H1 (cell line): ENCODE measurements around the gene ZNF584. TPM values are rescaled to one million over a fixed set of nuclear protein-coding genes. Genes with fewer than 3 reads are reported as not detected.

Experiments used
- CTCF ChIA-PET: fragments of 300-600 bp; sonication (Branson Sonifier 250); formaldehyde crosslinking; loops from one replicate; lab custom pipeline; 2021; ENCODE audit not compliant: partially characterized antibody; lab: Charles Lee
- POLR2A ChIA-PET: fragments of 300-600 bp; sonication (Branson Sonifier 250); formaldehyde crosslinking; loops from one replicate; lab custom pipeline; 2021; ENCODE audit warnings: inconsistent platforms; ENCODE audit not compliant: partially characterized antibody; lab: Charles Lee
- DNase-seq, 2 experiments: peaks; one replicate each; pipeline versions ENCODE4 v3.0.0 to v3.0.0-alpha.2; 2010 to 2022; ENCODE audit warnings: low spot score in 2 of 2, low read depth in 1 of 2, mixed read lengths in 1 of 2
- FAIRE-seq: peaks from 2 replicates; lab custom pipeline; 2011; peaks lifted over from hg19 to GRCh38; lab: Jason Lieb, UNC
- H2AFZ ChIP-seq: 2 replicates; pipeline ENCODE4 v1.8.1; 2012; ENCODE audit warnings: low read length, inconsistent platforms
- H2AK5ac ChIP-seq: 2 replicates; pipeline ENCODE4 v1.6.1; 2013; ENCODE audit warnings: low read depth, low read length
- H2BK120ac ChIP-seq: replicated peaks from 2 replicates; pipeline ENCODE3; 2013; ENCODE audit warnings: low read depth, low read length, inconsistent platforms
- H2BK12ac ChIP-seq: 2 replicates; pipeline ENCODE4 v1.6.1; 2013; ENCODE audit warnings: low read depth, low read length
- H2BK15ac ChIP-seq: 2 replicates; pipeline ENCODE4 v1.6.1; 2013; ENCODE audit warnings: low read length
- H2BK20ac ChIP-seq: 2 replicates; pipeline ENCODE4 v1.6.1; 2013; ENCODE audit warnings: low read length
- H2BK5ac ChIP-seq: 2 replicates; pipeline ENCODE4 v1.6.1; 2013; ENCODE audit warnings: low read depth, low read length
- H3K14ac ChIP-seq: 2 replicates; pipeline ENCODE4 v1.6.1; 2013; ENCODE audit warnings: inconsistent platforms; ENCODE audit not compliant: insufficient read length
- H3K18ac ChIP-seq: 2 replicates; pipeline ENCODE4 v1.6.1; 2013; ENCODE audit warnings: low read length; ENCODE audit errors: extremely low read depth
- H3K23ac ChIP-seq: 2 replicates; pipeline ENCODE4 v1.6.1; 2013; ENCODE audit warnings: inconsistent platforms; ENCODE audit not compliant: insufficient read length
- H3K23me2 ChIP-seq: 2 replicates; pipeline ENCODE4 v1.6.1; 2013; ENCODE audit warnings: low read depth, low read length
- H3K27ac ChIP-seq: 2 replicates; pipeline ENCODE4 v1.6.1; 2011; ENCODE audit warnings: low read depth, low read length, inconsistent platforms
- H3K27me3 ChIP-seq, 4 experiments: replicated peaks in 1 of 4; 1 replicate in 1 of 4; 2 replicates in 3 of 4; pipeline versions ENCODE4 v1.6.1 to v1.8.1; 2011 to 2013; ENCODE audit warnings: low read length in 3 of 4, mild to moderate bottlenecking in 3 of 4, inconsistent platforms in 2 of 4, mixed read lengths in 2 of 4, moderate library complexity in 1 of 4; ENCODE audit not compliant: control insufficient read depth in 3 of 4, insufficient read depth in 3 of 4; ENCODE audit errors: extremely low read depth in 1 of 4
- H3K36me3 ChIP-seq, 4 experiments: 2 replicates each; pipeline versions ENCODE4 v1.6.1 to v1.8.1; 2011 to 2013; ENCODE audit warnings: mild to moderate bottlenecking in 4 of 4, low read length in 3 of 4, moderate library complexity in 2 of 4, control low read depth in 1 of 4, inconsistent platforms in 1 of 4; ENCODE audit not compliant: insufficient read depth in 4 of 4, control insufficient read depth in 2 of 4
- H3K4ac ChIP-seq: replicated peaks from 2 replicates; pipeline ENCODE3; 2013; ENCODE audit warnings: low read length, low read depth, mixed read lengths, inconsistent platforms; ENCODE audit not compliant: insufficient read length
- H3K4me1 ChIP-seq, 4 experiments: replicated peaks in 1 of 4; 1 replicate in 1 of 4; 2 replicates in 3 of 4; pipeline versions ENCODE4 v1.6.1 to v1.8.1; 2011 to 2013; ENCODE audit warnings: low read length in 3 of 4, inconsistent platforms in 2 of 4, mixed read lengths in 1 of 4; ENCODE audit not compliant: insufficient read depth in 4 of 4, control insufficient read depth in 3 of 4
- H3K4me2 ChIP-seq, 2 experiments: 2 replicates each; pipeline versions ENCODE4 v1.6.1 to v1.8.1; 2011 to 2013; ENCODE audit warnings: low read depth in 2 of 2, low read length in 2 of 2, control low read depth in 1 of 2, inconsistent platforms in 1 of 2, mild to moderate bottlenecking in 1 of 2; ENCODE audit not compliant: insufficient read depth in 1 of 2
- H3K4me3 ChIP-seq, 4 experiments: fragments of 200-600, 300-600 bp in 1 of 4; sonication (generic), shearing (Covaris generic), sonication (Bioruptor Twin) in 1 of 4; 2 replicates each; pipeline versions ENCODE4 v1.5.1 to v1.8.1; 2011 to 2016; ENCODE audit warnings: low read length in 4 of 4, low read depth in 3 of 4, control low read depth in 2 of 4, inconsistent platforms in 2 of 4, mild to moderate bottlenecking in 2 of 4, mixed read lengths in 1 of 4, moderate library complexity in 1 of 4; ENCODE audit not compliant: insufficient read depth in 2 of 4; ENCODE audit errors: extremely low read depth in 1 of 4
- H3K56ac ChIP-seq: replicated peaks from 2 replicates; pipeline ENCODE3; 2013; ENCODE audit warnings: low read depth, mild to moderate bottlenecking, mixed read lengths, low read length, inconsistent platforms; ENCODE audit not compliant: insufficient read length
- H3K79me1 ChIP-seq: 2 replicates; pipeline ENCODE4 v1.6.1; 2013; ENCODE audit warnings: low read depth, low read length, control low read depth
- H3K79me2 ChIP-seq, 2 experiments: 2 replicates each; pipeline versions ENCODE4 v1.6.1 to v1.8.1; 2012 to 2013; ENCODE audit warnings: low read length in 2 of 2, mild to moderate bottlenecking in 2 of 2, inconsistent platforms in 1 of 2; ENCODE audit not compliant: insufficient read depth in 2 of 2, control insufficient read depth in 1 of 2
- H3K9ac ChIP-seq, 4 experiments: replicated peaks in 1 of 4; 1 replicate in 1 of 4; 2 replicates in 3 of 4; pipeline versions ENCODE4 v1.6.1 to v1.8.1; 2011 to 2013; ENCODE audit warnings: low read depth in 3 of 4, low read length in 3 of 4, control low read depth in 2 of 4, mild to moderate bottlenecking in 2 of 4, moderate library complexity in 2 of 4, inconsistent platforms in 1 of 4; ENCODE audit errors: extremely low read depth in 1 of 4
- H3K9me3 ChIP-seq, 2 experiments: 2 replicates each; pipeline versions ENCODE4 v1.6.1 to v1.8.1; 2012 to 2013; ENCODE audit warnings: mild to moderate bottlenecking in 2 of 2, moderate library complexity in 2 of 2, control low read depth in 1 of 2, inconsistent platforms in 1 of 2, low read depth in 1 of 2, low read length in 1 of 2, mixed read lengths in 1 of 2; ENCODE audit not compliant: insufficient read depth in 2 of 2
- H4K20me1 ChIP-seq, 2 experiments: replicated peaks in 1 of 2; 2 replicates each; pipeline versions ENCODE3 to v1.8.1; 2011 to 2013; ENCODE audit warnings: inconsistent platforms in 2 of 2, low read length in 2 of 2, mild to moderate bottlenecking in 1 of 2; ENCODE audit not compliant: insufficient read depth in 2 of 2, control insufficient read depth in 1 of 2
- H4K5ac ChIP-seq: 2 replicates; pipeline ENCODE4 v1.6.1; 2013; ENCODE audit warnings: low read length, low read depth, mixed read lengths, inconsistent platforms; ENCODE audit not compliant: insufficient read length
- H4K8ac ChIP-seq: 2 replicates; pipeline ENCODE4 v1.8.0; 2013; ENCODE audit warnings: mild to moderate bottlenecking, moderate library complexity, low read length, inconsistent platforms; ENCODE audit not compliant: insufficient read depth; ENCODE audit errors: extremely low read depth
- H4K91ac ChIP-seq: replicated peaks from 2 replicates; pipeline ENCODE3; 2013; ENCODE audit warnings: low read length, mixed read lengths, inconsistent platforms; ENCODE audit not compliant: insufficient read length
- BCL11A ChIP-seq, 2 experiments: IDR thresholded peaks; one replicate each; pipeline ENCODE4 v1.6.1; 2011; ENCODE audit warnings: low read depth in 2 of 2, low read length in 2 of 2, mild to moderate bottlenecking in 2 of 2
- CTBP2 ChIP-seq: IDR thresholded peaks from 2 replicates; pipeline ENCODE4 v1.7.0; 2011; ENCODE audit warnings: borderline replicate concordance, mild to moderate bottlenecking, moderate library complexity, mixed read lengths, low read length; ENCODE audit not compliant: insufficient read depth, insufficient read length
- JUN ChIP-seq: IDR thresholded peaks from 2 replicates; pipeline ENCODE4 v1.6.1; 2011; ENCODE audit warnings: low read depth, mild to moderate bottlenecking, improper control_type of control experiment, low read length
- TBP ChIP-seq: IDR thresholded peaks from 2 replicates; pipeline ENCODE4 v1.6.1; 2011; ENCODE audit warnings: low read depth, low read length, improper control_type of control experiment
- WGBS, 2 experiments: shearing (Covaris generic) in 1 of 2; methylation state at CpG; one replicate each; pipeline versions ENCODE4 v1.1.6 to v1.1.7; 2013 to 2015; ENCODE audit warnings: low lambda C conversion rate in 2 of 2, mixed read lengths in 2 of 2, inconsistent platforms in 1 of 2, low coverage in 1 of 2, missing lambda C conversion rate in 1 of 2; ENCODE audit not compliant: insufficient replicate concordance in 2 of 2, insufficient coverage in 1 of 2, insufficient read length in 1 of 2; ENCODE audit errors: extremely low coverage in 1 of 2, missing lambda C conversion rate in 1 of 2; 5-methylcytosine and 5-hydroxymethylcytosine counted together
- polyA plus RNA-seq, 7 experiments: library from polyadenylated mRNA; depleted of rRNA in 3 of 7; stranded (reverse) in 5 of 7; unstranded in 2 of 7; fragments of >200 nt in 5 of 7; fragments of 200-250 nt in 2 of 7; gene quantifications; 1 replicate in 5 of 7; 2 replicates in 1 of 7; 4 replicates in 1 of 7; pipeline versions ENCODE4 v1.2.1 to v1.2.3, GENCODE V29; 2011 to 2013; ENCODE audit warnings: missing spikeins in 2 of 7, mixed read lengths in 2 of 7
- total RNA-seq: library from RNA; stranded (reverse); fragmentation: NEBNext Ultra II Directional; extraction: Animal tissue kit (Norgen Biotek cat#: 25700); gene quantifications from 2 replicates; pipeline ENCODE4 v1.2.1, GENCODE V29; 2021

Gene ZNF584
- total and polyA plus RNA-seq, 2 of the 8 experiments (the other 6 are each of a cell fraction or from before 2014, with no cell fraction given): 2.5 to 5.2 TPM

- Histone ChIP-seq H2AFZ (no peak overlapping the region), H3K9me3 (no peaks in the 10 kb centered on the region), H3K23ac (no peak overlapping the region), H3K9ac (no peak overlapping the region), H3K14ac (no peak overlapping the region), H3K4me3 (no peak overlapping the region), H4K8ac (no peak overlapping the region), H3K56ac (no peak overlapping the region), H2AK5ac (no peak overlapping the region), H3K4ac (no peak overlapping the region), H2BK20ac (no peak overlapping the region), H2BK15ac (no peak overlapping the region), H3K36me3 (peaks cover 0 to 3% (median 2%) of the 10 kb centered on the region in 4 experiments; a peak in 5 of 8 replicates), H3K18ac (no peak overlapping the region), H3K27ac (no peak overlapping the region), H4K91ac (no peak overlapping the region), H3K4me2 (no peak overlapping the region), H3K79me1 (peaks cover 4% of the 10 kb centered on the region), H2BK5ac (no peak overlapping the region), H2BK12ac (no peak overlapping the region), H3K27me3 (no peaks in the 10 kb centered on the region), H3K23me2 (peaks cover 24% of the 10 kb centered on the region), H3K4me1 (peaks cover 0 to 17% (median 10%) of the 10 kb centered on the region in 4 experiments; a peak in 6 of 7 replicates), H2BK120ac (no peak overlapping the region), H3K79me2 (peaks cover 6 to 10% of the 10 kb centered on the region in 2 experiments), H4K5ac (no peak overlapping the region), H4K20me1 (peaks cover 7 to 13% of the 10 kb centered on the region in 2 experiments)
- no peak for TF ChIP-seq BCL11A (IDR thresholded peaks at IDR 0.05; ENCODE audit: low read depth in 2 of 2, low read length in 2 of 2)
- TF ChIP-seq CTBP2: no peak
- no peak for TF ChIP-seq TBP
- TF ChIP-seq JUN: no peak
- ChIA-PET CTCF (no interaction called here), POLR2A (interaction anchor here (1.3 to 3.5 kb wide), 5 partner anchors 12 to 155 kb away, joined by 3 to 18 read pairs (median 8); partner anchors contain the start of genes RNF225, ZBTB45, ZNF497 and ZNF544)
- DNase-seq (no peak), FAIRE-seq (no peak)
- WGBS, 2 experiments: 93% methylated on average over 5 of the region's 6 CpGs; no CpG with 5 or more reads in 1 of the 2 experiments
These were observed 25.3 kb upstream of the ZNF584 start for GRCh38 chr19:58382997-58383603.
